Loucy (cell line): ENCODE measurements around the gene RPL3.

Source experiments
- H2AFZ ChIP-seq: fragments of 200-600 bp; sonication (generic); 2 replicates; pipeline ENCODE4 v1.6.0; 2016; ENCODE audit warnings: antibody characterized with exemption, mild to moderate bottlenecking, low read length, moderate library complexity
- H3F3A ChIP-seq: fragments of 200-600 bp; 2 replicates; pipeline ENCODE4 v1.6.0; 2016; ENCODE audit warnings: antibody characterized with exemption, low read depth, mild to moderate bottlenecking
- H3K27me3 ChIP-seq: fragments of 200-600 bp; sonication (generic); 2 replicates; pipeline ENCODE4 v1.6.1; 2014; ENCODE audit warnings: low read length, mild to moderate bottlenecking; ENCODE audit not compliant: insufficient read depth, poor library complexity, severe bottlenecking
- H3K36me3 ChIP-seq: fragments of 200-600 bp; sonication (generic); 2 replicates; pipeline ENCODE4 v1.6.1; 2016; ENCODE audit warnings: low read length; ENCODE audit not compliant: insufficient read depth
- H3K4me1 ChIP-seq: fragments of 200-600 bp; sonication (generic); 2 replicates; pipeline ENCODE4 v1.5.1; 2014; ENCODE audit warnings: low read length, mild to moderate bottlenecking; ENCODE audit not compliant: insufficient read depth, poor library complexity, severe bottlenecking
- H3K4me2 ChIP-seq: fragments of 200-600 bp; sonication (generic); 2 replicates; pipeline ENCODE4 v1.6.0; 2014; ENCODE audit warnings: antibody characterized with exemption, low read length, low read depth, mild to moderate bottlenecking; ENCODE audit not compliant: poor library complexity, severe bottlenecking
- H3K4me3 ChIP-seq: fragments of 200-600 bp; sonication (generic); 2 replicates; pipeline ENCODE4 v1.5.1; 2014; ENCODE audit warnings: low read length, mild to moderate bottlenecking, mixed read lengths; ENCODE audit not compliant: poor library complexity, severe bottlenecking
- H3K79me2 ChIP-seq: fragments of 200-600 bp; sonication (generic); 2 replicates; pipeline ENCODE4 v1.6.1; 2014; ENCODE audit warnings: low read length; ENCODE audit not compliant: insufficient read depth
- H3K9ac ChIP-seq: fragments of 200-600 bp; sonication (generic); 2 replicates; pipeline ENCODE4 v1.6.0; 2014; ENCODE audit warnings: mild to moderate bottlenecking, low read depth, low read length, moderate library complexity; ENCODE audit not compliant: poor library complexity, severe bottlenecking
- H3K9me2 ChIP-seq: fragments of 200-600 bp; sonication (generic); replicated peaks from 2 replicates; pipeline ENCODE4 v1.6.1; 2016; ENCODE audit warnings: low read depth, low read length, mixed read lengths
- H3K9me3 ChIP-seq: fragments of 200-600 bp; sonication (generic); 2 replicates; pipeline ENCODE4 v1.6.1; 2014; ENCODE audit warnings: mild to moderate bottlenecking, antibody characterized with exemption, low read length, low read depth; ENCODE audit not compliant: insufficient read depth
- H4K20me1 ChIP-seq: fragments of 200-600 bp; sonication (generic); 2 replicates; pipeline ENCODE4 v1.6.0; 2014; ENCODE audit warnings: antibody characterized with exemption, low read length, mild to moderate bottlenecking; ENCODE audit not compliant: insufficient read depth, poor library complexity, severe bottlenecking
- EZH2phosphoT487 ChIP-seq: fragments of 200-600 bp; IDR thresholded peaks from 2 replicates; pipeline ENCODE4 v1.6.1; 2018; ENCODE audit warnings: antibody characterized with exemption, mild to moderate bottlenecking, moderate library complexity, borderline replicate concordance
- TF ChIP-seq, protein P1 (sequence below): fragments of 200-600 bp; sonication (generic); conservative IDR thresholded peaks from 2 replicates; pipeline ENCODE4 v1.5.1; 2014; ENCODE audit warnings: mild to moderate bottlenecking, antibody characterized with exemption, low read length

RPL3 gene

DNA sequence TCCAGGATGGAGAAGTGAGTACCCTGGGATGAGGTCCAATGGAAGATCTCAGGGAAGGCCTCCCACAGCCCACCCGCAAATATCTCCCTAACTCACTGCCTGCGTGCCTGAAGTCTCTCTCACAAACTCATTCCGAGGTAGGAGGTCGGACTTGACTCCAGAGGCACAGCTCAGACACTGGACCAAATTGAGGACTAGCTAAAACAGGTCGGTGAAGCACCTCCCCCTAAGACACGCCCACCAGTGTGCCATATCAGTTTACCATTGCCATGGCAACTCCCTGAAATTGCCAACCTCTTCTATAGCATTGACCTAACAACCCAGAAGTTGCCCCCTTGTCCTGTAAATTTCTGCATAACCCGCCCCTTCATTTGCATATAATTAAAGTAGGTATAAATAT, 17.5 kb downstream of the RPL3 start:
- Histone ChIP-seq H3K9me3 (no peaks in the 10 kb centered on the region), H3K4me1 (peaks cover 9% of the 10 kb centered on the region), H3K79me2 (no peaks in the 10 kb centered on the region), H3F3A (no peaks in the 10 kb centered on the region), H4K20me1 (no peaks in the 10 kb centered on the region), H2AFZ (no peak overlapping the region), H3K9ac (no peak overlapping the region), H3K27me3 (no peaks in the 10 kb centered on the region), H3K4me3 (no peak overlapping the region), H3K4me2 (no peak overlapping the region), H3K36me3 (no peaks in the 10 kb centered on the region), H3K9me2 (no peaks in the 10 kb centered on the region)
- TF ChIP-seq EZH2phosphoT487 = no peak
- TF ChIP-seq, protein P1, sequence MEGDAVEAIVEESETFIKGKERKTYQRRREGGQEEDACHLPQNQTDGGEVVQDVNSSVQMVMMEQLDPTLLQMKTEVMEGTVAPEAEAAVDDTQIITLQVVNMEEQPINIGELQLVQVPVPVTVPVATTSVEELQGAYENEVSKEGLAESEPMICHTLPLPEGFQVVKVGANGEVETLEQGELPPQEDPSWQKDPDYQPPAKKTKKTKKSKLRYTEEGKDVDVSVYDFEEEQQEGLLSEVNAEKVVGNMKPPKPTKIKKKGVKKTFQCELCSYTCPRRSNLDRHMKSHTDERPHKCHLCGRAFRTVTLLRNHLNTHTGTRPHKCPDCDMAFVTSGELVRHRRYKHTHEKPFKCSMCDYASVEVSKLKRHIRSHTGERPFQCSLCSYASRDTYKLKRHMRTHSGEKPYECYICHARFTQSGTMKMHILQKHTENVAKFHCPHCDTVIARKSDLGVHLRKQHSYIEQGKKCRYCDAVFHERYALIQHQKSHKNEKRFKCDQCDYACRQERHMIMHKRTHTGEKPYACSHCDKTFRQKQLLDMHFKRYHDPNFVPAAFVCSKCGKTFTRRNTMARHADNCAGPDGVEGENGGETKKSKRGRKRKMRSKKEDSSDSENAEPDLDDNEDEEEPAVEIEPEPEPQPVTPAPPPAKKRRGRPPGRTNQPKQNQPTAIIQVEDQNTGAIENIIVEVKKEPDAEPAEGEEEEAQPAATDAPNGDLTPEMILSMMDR = no peak

DNA sequence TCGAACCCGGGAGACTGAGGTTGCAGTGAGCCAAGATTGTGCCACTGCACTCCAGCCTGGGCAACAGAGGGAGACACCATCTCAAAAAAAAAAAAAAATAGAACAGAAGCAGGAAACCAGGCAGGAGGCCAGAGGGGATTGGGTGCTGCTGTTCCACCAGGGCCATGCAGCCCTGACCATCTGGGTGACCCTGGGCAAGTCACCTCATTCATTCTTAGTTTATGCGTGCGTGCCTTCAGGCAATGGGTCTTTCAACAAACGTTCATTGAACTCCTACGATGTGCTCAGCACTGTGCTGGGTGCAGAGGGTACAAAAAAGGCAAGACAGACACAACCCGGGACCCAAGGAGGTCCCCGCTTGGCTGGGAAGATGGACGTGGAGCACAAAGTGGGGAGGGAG, 18.3 kb downstream of the RPL3 start:
- H3K4me3 ChIP-seq = no peak overlapping the region
- H3K36me3 ChIP-seq = no peaks in the 10 kb centered on the region
- no peaks in the 10 kb centered on the region for H3K9me2 ChIP-seq
- TF ChIP-seq EZH2phosphoT487 = no peak
- TF ChIP-seq, protein P1 = no peak
- H3K4me1 ChIP-seq = peaks cover 9% of the 10 kb centered on the region
- H3K79me2 ChIP-seq = no peaks in the 10 kb centered on the region
- no peak overlapping the region for H2AFZ ChIP-seq
- H3F3A ChIP-seq = no peaks in the 10 kb centered on the region
- no peak overlapping the region for H3K4me2 ChIP-seq
- no peaks in the 10 kb centered on the region for H3K9me3 ChIP-seq
- H3K27me3 ChIP-seq = no peaks in the 10 kb centered on the region
- no peaks in the 10 kb centered on the region for H4K20me1 ChIP-seq
- no peak overlapping the region for H3K9ac ChIP-seq

DNA sequence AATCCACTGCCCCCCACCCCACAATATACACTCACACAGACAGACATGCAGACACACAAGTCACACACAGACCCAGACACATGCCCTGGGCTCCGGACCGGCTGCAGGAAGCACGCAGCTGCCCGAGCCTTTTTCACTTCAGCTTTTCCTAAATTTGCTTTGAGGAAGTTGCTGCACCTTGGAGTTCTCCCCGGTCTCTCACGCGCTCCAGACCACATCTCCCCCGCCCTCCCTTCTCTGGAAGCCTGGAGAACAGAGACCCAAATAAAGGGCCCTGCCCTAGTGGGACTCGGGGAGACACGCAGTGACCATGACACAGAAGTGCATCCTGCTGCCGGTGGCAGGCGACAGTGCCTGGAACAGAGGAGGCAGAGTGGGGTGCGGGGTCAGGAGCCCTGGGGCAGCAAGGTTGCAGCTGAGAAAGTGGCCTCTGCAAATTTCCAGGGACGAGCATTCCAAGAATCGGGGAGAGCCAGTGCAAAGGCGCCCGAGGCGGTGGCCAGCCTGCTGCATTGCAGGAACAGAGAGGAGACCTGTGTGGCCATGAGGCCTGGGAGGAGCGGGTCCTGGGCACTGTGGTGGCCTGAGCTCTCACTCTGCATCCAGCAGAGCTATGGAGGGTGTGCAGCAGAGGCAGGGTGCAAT, 19.1 kb downstream of the RPL3 start:
- Histone ChIP-seq H3K79me2 (no peaks in the 10 kb centered on the region), H3K4me1 (peaks cover 9% of the 10 kb centered on the region), H4K20me1 (no peaks in the 10 kb centered on the region), H3K36me3 (no peaks in the 10 kb centered on the region), H3F3A (no peaks in the 10 kb centered on the region), H3K4me3 (no peak overlapping the region), H2AFZ (no peak overlapping the region), H3K4me2 (no peak overlapping the region), H3K27me3 (no peaks in the 10 kb centered on the region), H3K9me3 (no peaks in the 10 kb centered on the region), H3K9me2 (no peaks in the 10 kb centered on the region), H3K9ac (no peak overlapping the region)
- TF ChIP-seq, protein P1 = no peak
- TF ChIP-seq EZH2phosphoT487 = no peak
